Gastrocnemius medialis (tissue), 4 donors: ENCODE measurements around the gene OSGIN1. TPM values are rescaled to one million over a fixed set of nuclear protein-coding genes. Genes with fewer than 3 reads are reported as not detected.

ENCODE experiments used
- ATAC-seq, 2 donors: fragments of 150-250 bp; one replicate each; pipeline ENCODE4 v1.9.1; 2016
- DNase-seq, 2 donors: peaks; one replicate each; pipeline ENCODE4 v3.0.0-alpha.2; 2019
- H3K27ac ChIP-seq, 4 donors: fragments of 200-600 bp; sonication (generic); 1 replicate in 1 of 4; 2 replicates in 3 of 4; pipeline ENCODE4 v1.5.1; 2016 to 2018; ENCODE audit warnings: mild to moderate bottlenecking in 2 of 4, moderate library complexity in 1 of 4
- H3K27me3 ChIP-seq, 3 donors: fragments of 200-600 bp; sonication (generic) in 2 of 3; 1 replicate in 1 of 3; 2 replicates in 2 of 3; pipeline versions ENCODE4 v1.5.1 to v1.6.0; 2016 to 2019; ENCODE audit warnings: mild to moderate bottlenecking in 1 of 3, moderate library complexity in 1 of 3
- H3K36me3 ChIP-seq, 2 donors: fragments of 200-600 bp; sonication (generic) in 1 of 2; one replicate each; pipeline ENCODE4 v1.5.1; 2017 to 2018
- H3K4me1 ChIP-seq, 2 donors: fragments of 200-600 bp; sonication (generic) in 1 of 2; one replicate each; pipeline ENCODE4 v1.5.1; 2016 to 2017; ENCODE audit warnings: mild to moderate bottlenecking in 2 of 2
- H3K4me3 ChIP-seq, 4 donors: fragments of 200-600 bp; sonication (generic) in 3 of 4; 1 replicate in 1 of 4; 2 replicates in 3 of 4; pipeline ENCODE4 v1.5.1; 2016 to 2019; ENCODE audit warnings: mild to moderate bottlenecking in 2 of 4
- H3K9me3 ChIP-seq, 3 donors: fragments of 200-600 bp; sonication (generic) in 2 of 3; 1 replicate in 1 of 3; 2 replicates in 2 of 3; pipeline ENCODE4 v1.5.1; 2016 to 2019
- POLR2A ChIP-seq, 2 donors: fragments of 450-650 bp; IDR thresholded peaks; one replicate each; pipeline ENCODE4 v1.6.1; 2017; ENCODE audit warnings: antibody characterized with exemption in 2 of 2, mild to moderate bottlenecking in 2 of 2, moderate library complexity in 2 of 2
- in situ Hi-C, 4 donors: fragments of 200-750 bp; cut with MboI; loops; one replicate each; pipeline versions ENCODE4 v1.15.0 to v1.8.0; 2017; ENCODE audit warnings: low sequenced_read_pairs in 4 of 4
- intact Hi-C: fragments of 100-400 bp; cut with DNase I; formaldehyde crosslinking; loops from one replicate; pipeline ENCODE4 v1.15.1; 2023; ENCODE audit warnings: low total_unique reads
- total RNA-seq, 4 donors: library from RNA; depleted of rRNA; stranded (reverse); fragments of >200 nt; gene quantifications; one replicate each; pipeline versions ENCODE4 v1.1.0 to v1.2.3, GENCODE V29; 2016
- TF ChIP-seq, protein P1 (sequence below), 5 experiments: fragments of 450-650 bp in 3 of 5; fragments of 200-600 bp in 2 of 5; sonication (generic) in 2 of 5; IDR thresholded peaks in 4 of 5; conservative IDR thresholded peaks in 1 of 5; 1 replicate in 4 of 5; 2 replicates in 1 of 5; pipeline ENCODE4 v1.5.1; 2016 to 2019; ENCODE audit warnings: antibody characterized with exemption in 5 of 5, mild to moderate bottlenecking in 3 of 5, moderate library complexity in 3 of 5

OSGIN1 gene
- total RNA-seq, 4 donors from 2014 or later = 9.6 to 24.9 (median 13.2) TPM

DNA sequence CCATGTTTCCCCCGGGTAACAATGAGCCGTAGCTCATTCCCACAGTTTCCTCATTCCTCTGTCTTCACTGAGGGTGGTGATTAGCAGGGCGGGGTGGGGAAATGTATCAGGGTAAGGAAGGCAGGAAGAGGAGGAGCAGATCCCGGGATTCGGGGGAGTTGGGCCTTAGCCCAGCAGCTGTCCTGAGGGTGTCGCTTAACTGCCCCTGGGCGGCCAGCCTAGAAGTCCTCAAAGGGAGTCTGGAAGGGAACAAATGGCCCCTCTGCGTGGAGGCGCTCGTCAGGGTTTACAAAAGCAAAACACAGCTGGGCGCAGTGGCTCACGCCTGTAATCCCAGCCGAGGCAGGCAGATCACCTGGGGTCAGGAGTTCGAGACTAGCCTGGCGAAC lies 39.8 kb upstream of the OSGIN1 start:
- H3K4me3 ChIP-seq = no peak overlapping the region
- in situ Hi-C loops = no loop called here
- H3K27ac ChIP-seq = peak overlapping the region; percentile 85 to 96 (median 92)
- ATAC-seq = peak; percentile 50 to 79
- peaks cover 22 to 33% of the 10 kb centered on the region in 2 donors for H3K4me1 ChIP-seq
- H3K9me3 ChIP-seq = no peaks in the 10 kb centered on the region
- intact Hi-C loops = loop anchor here (1.0 kb wide), 1 partner anchor 40 kb away; the partner anchor contains the start of gene OSGIN1
- TF ChIP-seq POLR2A (IDR thresholded peaks at IDR 0.05) = no peak
- TF ChIP-seq, protein P1, sequence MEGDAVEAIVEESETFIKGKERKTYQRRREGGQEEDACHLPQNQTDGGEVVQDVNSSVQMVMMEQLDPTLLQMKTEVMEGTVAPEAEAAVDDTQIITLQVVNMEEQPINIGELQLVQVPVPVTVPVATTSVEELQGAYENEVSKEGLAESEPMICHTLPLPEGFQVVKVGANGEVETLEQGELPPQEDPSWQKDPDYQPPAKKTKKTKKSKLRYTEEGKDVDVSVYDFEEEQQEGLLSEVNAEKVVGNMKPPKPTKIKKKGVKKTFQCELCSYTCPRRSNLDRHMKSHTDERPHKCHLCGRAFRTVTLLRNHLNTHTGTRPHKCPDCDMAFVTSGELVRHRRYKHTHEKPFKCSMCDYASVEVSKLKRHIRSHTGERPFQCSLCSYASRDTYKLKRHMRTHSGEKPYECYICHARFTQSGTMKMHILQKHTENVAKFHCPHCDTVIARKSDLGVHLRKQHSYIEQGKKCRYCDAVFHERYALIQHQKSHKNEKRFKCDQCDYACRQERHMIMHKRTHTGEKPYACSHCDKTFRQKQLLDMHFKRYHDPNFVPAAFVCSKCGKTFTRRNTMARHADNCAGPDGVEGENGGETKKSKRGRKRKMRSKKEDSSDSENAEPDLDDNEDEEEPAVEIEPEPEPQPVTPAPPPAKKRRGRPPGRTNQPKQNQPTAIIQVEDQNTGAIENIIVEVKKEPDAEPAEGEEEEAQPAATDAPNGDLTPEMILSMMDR (IDR thresholded peaks at IDR 0.05 in 4 of 5, conservative IDR thresholded peaks at IDR 0.05 in 1 of 5) = no peak
- DNase-seq = peak; percentile 30 to 94
- H3K27me3 ChIP-seq = no peaks in the 10 kb centered on the region
- peaks cover 0 to 54% of the 10 kb centered on the region in 2 donors for H3K36me3 ChIP-seq

DNA sequence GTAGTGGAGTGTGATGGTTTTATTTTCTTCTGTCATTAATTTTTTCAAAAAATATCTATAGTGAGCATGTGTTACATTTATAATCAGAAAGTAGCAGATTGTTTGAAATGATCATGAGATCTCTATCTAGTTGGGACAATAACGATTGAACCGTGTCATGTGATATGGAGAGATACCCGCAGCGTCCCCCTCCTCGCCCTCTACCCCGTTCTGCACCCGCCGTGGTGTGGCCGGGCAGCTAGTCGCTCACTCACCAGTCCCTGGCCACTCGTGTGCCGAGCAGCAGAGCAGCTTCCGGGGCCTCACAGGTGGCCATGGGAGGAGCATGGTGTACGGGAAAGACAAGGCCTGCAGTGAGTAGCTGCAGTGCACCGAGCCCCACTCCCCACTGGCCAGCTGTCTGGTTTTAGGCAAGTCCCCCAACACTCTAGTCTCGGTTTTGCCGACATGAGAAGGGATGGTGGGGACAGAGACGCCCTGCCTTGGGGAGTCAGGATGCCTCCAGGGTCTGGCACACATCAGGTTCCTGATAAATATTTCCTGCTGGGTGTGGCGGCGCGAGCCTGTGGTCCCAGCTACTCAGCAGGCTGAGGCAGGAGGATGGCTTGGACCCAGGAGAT lies 38.8 kb upstream of the OSGIN1 start:
- in situ Hi-C loops (no loop called here), intact Hi-C loops (no loop called here)
- H3K4me1 ChIP-seq = peaks cover 18 to 24% of the 10 kb centered on the region in 2 donors
- TF ChIP-seq POLR2A (IDR thresholded peaks at IDR 0.05) = no peak
- TF ChIP-seq, protein P1 (IDR thresholded peaks at IDR 0.05 in 4 of 5, conservative IDR thresholded peaks at IDR 0.05 in 1 of 5) = no peak
- ATAC-seq (no peak), DNase-seq (no peak)
- H3K27ac ChIP-seq = peak overlapping the region; percentile 85 to 96 (median 92)
- no peaks in the 10 kb centered on the region for H3K27me3 ChIP-seq
- no peak overlapping the region for H3K4me3 ChIP-seq
- peaks cover 0 to 54% of the 10 kb centered on the region in 2 donors for H3K36me3 ChIP-seq
- H3K9me3 ChIP-seq = no peaks in the 10 kb centered on the region

DNA sequence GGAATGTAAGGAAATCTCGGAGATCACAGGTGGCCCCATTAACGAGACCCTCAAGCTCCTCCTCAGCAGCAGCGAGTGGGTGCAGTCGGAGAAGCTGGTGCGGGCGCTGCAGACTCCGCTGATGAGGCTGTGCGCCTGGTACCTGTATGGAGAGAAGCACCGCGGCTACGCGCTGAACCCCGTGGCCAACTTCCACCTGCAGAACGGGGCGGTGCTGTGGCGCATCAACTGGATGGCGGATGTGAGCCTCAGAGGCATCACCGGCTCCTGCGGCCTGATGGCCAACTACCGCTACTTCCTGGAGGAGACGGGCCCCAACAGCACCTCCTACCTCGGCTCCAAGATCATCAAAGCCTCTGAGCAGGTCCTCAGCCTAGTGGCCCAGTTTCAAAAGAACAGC lies 38.0 kb upstream of the OSGIN1 start:
- intact Hi-C loops = no loop called here
- no peak for TF ChIP-seq POLR2A (IDR thresholded peaks at IDR 0.05)
- TF ChIP-seq, protein P1 (IDR thresholded peaks at IDR 0.05 in 4 of 5, conservative IDR thresholded peaks at IDR 0.05 in 1 of 5) = no peak
- H3K4me3 ChIP-seq = no peak overlapping the region

GRCh38 chr16:83915491-83915890 lies 37.5 kb upstream of the OSGIN1 start:
- Histone ChIP-seq H3K36me3 (peaks cover 0 to 59% of the 10 kb centered on the region in 2 donors), H3K4me1 (peaks cover 18 to 23% of the 10 kb centered on the region in 2 donors), H3K27ac (peak overlapping the region in 1 of 4 donors; percentile 36), H3K4me3 (no peak overlapping the region), H3K27me3 (no peaks in the 10 kb centered on the region), H3K9me3 (no peaks in the 10 kb centered on the region)
- DNase-seq (no peak), ATAC-seq (no peak)
- TF ChIP-seq, protein P1 (IDR thresholded peaks at IDR 0.05 in 4 of 5, conservative IDR thresholded peaks at IDR 0.05 in 1 of 5) = no peak
- TF ChIP-seq POLR2A (IDR thresholded peaks at IDR 0.05) = no peak
- intact Hi-C loops (no loop called here), in situ Hi-C loops (no loop called here)

More for the DNA sequence above, 38.0 kb upstream of the OSGIN1 start:
- H3K27ac ChIP-seq = peak overlapping the region in 1 of 4 donors; percentile 96
- peaks cover 0 to 55% of the 10 kb centered on the region in 2 donors for H3K36me3 ChIP-seq
- DNase-seq (no peak), ATAC-seq (no peak)
- no peaks in the 10 kb centered on the region for H3K27me3 ChIP-seq
- peaks cover 18 to 23% of the 10 kb centered on the region in 2 donors for H3K4me1 ChIP-seq
- in situ Hi-C loops = no loop called here
- H3K9me3 ChIP-seq = no peaks in the 10 kb centered on the region
